GM04504 (cell line): ENCODE measurements around the gene ETF1.
A peak's percentile ranks its signal among the peaks of the same experiment; 100 is the strongest.
"Not testable (repeated sequence)": the region's sequence is repeated elsewhere in the genome, so short reads cannot be mapped to it uniquely, and the experiment has no call there.

Experiments used
- DNase-seq: peaks from one replicate; pipeline ENCODE4 v3.0.0-alpha.2; 2012; ENCODE audit warnings: low read depth

The ETF1 gene

GRCh38 chr5:138490648-138491283 lies 52.3 kb downstream of the ETF1 start:
- no peak for DNase-seq

DNA sequence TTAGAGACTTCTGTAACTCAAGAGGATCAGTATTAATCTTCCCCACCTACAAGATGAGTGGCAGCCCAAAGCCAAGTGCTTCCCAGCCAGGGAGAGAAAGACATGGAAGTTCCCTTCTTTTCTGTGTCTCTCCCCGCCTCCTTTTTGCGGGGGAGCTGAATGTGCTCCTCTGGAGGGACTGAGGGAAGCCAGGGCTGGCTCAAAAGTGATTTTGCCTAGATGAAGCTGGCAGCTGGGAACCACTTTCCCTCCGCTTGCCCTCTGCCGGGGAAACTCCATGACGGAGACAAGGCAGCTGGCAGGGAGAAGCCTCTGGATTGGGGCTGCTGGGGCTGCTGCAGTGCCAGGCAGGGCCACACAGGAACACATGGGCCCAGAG lies 53.4 kb downstream of the ETF1 start:
- no peak for DNase-seq

DNA sequence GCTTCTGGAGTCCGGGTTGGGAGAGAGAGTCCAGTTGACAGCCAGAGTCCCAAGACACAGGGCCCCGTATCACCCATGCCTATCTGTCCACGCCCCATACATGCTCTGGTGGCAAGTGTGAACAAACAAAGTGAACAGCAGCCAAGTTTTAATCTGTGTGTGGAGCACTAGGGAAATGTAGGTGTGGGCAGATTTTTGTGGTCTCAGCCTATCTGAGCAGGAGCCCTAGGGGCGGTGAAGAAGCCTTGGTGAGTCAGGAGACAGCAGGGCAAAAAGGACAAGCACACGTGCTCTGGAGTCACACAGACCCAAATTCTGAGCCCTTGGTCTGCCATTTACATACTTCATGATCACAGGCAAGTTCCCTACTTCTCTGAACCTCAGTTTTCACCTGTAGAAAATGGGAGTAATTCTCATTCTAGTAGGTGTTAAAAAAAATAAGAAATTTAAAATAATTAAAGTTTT lies 54.5 kb downstream of the ETF1 start:
- no peak for DNase-seq

- no peak for DNase-seq
These were observed 60.4 kb downstream of the ETF1 start for GRCh38 chr5:138482638-138483037.

DNA sequence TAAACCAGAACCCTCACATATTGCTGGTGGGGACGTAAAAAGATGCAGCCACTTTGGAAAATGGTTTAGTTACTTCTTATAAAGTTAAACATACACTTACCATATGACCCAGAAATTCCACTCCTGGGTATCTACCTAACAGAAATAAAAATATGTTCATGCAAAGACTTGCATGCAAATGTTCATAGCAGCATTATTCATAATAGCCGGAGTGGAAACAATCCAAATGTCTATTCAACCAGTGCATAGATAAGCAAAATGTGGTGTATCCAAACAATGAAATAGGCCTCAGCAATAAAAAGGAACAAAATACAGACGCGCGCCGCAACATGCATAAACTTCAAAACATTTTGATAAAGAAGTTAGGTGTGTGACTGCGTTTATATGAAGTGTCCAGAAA lies 66.1 kb downstream of the ETF1 start:
- DNase-seq, result no peak

GRCh38 chr5:138473151-138473550 lies 69.9 kb downstream of the ETF1 start:
- DNase-seq, result not testable (repeated sequence)

DNA sequence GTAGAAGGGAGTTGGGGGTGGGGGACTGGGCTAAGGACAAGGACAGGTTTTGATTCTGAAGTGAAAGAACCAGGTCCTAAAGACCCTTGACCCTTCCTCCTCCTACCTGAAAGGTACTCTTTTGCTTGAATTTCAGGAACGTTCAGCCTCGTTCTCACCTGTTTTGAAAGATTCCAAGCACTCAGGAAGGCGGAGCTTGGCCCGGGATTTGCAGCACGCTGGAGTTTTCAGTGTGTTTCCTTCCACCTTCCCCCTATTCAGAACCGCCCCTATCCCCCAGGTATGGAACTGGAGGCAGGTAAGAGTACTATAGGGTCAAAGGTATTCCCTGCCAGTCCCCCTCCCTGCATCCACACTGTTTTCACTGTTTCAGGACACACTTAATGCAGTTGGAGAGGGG lies 70.7 kb downstream of the ETF1 start:
- no peak for DNase-seq

DNA sequence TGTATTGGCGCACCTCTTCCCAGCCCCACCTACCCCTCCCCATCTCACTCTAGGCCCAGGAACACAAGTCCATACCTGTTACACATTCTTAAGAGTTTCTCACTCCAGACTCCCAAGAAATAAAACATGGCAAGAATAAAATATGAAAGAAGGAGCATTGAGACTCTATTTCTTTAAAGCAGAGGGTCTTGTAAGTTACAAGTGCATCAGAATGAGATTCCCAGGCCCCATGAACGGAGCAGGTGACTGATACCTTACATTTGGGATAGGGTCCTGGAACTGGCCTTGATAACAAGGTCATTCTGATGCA lies 72.0 kb downstream of the ETF1 start:
- no peak for DNase-seq

DNA sequence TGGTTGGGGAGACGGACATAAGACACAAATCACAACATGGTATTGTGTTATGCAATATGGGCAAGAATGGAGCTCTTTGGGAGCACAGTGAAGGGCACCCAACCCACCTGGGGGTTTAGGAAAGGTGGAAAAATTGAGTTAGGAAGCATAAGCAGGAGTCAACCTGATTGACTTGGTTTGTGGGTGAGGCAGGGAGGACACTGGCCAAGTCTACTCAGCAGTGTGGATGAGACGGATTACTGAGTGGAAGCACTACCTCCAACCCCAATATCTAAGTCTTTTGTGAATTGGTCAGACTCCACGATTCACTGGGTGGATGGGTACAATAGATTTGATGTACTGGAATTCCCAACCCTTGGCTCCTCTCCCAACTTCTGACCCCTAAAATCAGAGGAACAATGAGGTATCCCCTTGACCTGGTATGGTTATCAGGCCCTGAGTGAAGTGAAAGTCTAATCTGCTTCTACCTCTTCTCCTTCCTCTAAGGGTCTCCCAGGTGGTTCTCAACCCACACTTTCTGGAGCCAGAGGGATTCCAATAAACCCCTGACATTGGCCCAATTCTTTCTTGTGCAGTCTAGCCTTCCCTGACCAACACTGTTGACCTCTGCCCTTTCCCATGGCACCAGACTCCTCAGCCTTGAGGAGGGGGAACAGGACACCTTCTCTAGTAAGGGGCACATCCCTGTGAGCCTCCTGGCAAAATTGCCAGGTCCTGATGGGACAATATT lies 72.5 kb downstream of the ETF1 start:
- DNase-seq, result no peak

DNA sequence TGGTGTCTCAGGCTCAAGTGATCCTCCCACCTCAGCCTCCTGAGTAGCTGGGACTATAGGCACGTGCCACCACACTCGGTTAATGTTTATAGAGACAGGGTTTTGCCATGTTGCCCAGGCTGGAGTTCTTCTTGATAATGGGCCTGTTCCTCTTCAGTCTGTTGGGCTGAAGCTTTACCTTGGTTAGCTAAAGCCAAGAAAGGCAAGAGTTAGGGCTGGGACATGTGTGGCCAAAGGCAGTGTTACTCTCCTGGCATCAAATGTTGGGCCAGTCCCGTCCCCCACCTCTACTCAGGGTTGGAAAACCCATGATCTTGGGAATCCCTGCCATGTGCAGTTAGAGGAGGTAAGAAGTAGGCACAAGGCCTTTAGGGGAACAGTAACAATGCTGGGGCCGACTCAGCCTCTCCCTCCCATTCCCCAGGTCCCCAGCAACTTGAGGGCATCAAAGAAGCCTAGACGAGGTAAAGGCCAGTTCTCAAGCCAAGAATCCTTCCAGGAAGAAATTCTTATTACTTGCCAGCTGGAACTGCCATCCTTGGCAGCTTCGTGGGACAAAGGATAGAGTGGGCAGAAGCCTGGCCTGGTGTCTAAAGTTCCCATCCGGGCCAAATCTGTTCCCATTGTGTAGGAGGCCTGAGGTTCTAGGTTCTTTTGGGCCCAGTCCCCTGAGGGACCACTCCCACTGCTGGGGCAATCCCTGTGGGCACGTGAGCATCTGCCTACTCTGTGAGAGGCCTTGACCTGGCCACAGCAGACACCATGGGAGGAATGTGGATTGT lies 73.3 kb downstream of the ETF1 start:
- DNase-seq, result peak; percentile 82

GRCh38 chr5:138468966-138469539 lies 74.0 kb downstream of the ETF1 start:
- DNase-seq, result no peak

DNA sequence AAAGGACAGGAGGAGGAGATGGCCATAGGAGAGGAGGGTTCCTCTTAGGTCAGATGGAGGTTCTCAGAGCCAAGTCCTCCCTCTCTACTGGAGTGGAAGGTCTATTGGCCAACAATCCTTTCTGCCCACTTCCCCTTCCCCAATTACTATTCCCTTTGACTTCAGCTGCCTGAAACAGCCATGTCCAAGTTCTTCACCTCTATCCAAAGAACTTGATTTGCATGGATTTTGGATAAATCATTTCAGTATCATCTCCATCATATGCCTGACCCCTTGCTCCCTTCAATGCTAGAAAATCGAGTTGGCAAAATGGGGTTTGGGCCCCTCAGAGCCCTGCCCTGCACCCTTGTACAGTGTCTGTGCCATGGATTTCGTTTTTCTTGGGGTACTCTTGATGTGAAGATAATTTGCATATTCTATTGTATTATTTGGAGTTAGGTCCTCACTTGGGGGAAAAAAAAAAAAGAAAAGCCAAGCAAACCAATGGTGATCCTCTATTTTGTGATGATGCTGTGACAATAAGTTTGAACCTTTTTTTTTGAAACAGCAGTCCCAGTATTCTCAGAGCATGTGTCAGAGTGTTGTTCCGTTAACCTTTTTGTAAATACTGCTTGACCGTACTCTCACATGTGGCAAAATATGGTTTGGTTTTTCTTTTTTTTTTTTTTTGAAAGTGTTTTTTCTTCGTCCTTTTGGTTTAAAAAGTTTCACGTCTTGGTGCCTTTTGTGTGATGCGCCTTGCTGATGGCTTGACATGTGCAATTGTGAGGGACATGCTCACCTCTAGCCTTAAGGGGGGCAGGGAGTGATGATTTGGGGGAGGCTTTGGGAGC lies 74.7 kb downstream of the ETF1 start:
- peak; percentile 30 for DNase-seq

DNA sequence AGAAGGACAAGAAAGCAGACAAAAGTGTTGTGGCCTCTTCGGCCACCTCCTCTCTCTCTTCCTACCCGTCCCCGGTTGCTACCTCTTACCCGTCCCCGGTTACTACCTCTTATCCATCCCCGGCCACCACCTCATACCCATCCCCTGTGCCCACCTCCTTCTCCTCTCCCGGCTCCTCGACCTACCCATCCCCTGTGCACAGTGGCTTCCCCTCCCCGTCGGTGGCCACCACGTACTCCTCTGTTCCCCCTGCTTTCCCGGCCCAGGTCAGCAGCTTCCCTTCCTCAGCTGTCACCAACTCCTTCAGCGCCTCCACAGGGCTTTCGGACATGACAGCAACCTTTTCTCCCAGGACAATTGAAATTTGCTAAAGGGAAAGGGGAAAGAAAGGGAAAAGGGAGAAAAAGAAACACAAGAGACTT lies 75.3 kb downstream of the ETF1 start:
- peak; percentile 27 for DNase-seq

DNA sequence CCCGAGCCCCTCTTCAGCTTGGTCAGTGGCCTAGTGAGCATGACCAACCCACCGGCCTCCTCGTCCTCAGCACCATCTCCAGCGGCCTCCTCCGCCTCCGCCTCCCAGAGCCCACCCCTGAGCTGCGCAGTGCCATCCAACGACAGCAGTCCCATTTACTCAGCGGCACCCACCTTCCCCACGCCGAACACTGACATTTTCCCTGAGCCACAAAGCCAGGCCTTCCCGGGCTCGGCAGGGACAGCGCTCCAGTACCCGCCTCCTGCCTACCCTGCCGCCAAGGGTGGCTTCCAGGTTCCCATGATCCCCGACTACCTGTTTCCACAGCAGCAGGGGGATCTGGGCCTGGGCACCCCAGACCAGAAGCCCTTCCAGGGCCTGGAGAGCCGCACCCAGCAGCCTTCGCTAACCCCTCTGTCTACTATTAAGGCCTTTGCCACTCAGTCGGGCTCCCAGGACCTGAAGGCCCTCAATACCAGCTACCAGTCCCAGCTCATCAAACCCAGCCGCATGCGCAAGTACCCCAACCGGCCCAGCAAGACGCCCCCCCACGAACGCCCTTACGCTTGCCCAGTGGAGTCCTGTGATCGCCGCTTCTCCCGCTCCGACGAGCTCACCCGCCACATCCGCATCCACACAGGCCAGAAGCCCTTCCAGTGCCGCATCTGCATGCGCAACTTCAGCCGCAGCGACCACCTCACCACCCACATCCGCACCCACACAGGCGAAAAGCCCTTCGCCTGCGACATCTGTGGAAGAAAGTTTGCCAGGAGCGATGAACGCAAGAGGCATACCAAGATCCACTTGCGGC lies 75.9 kb downstream of the ETF1 start:
- peak; percentile 14 for DNase-seq

GRCh38 chr5:138466125-138466899 lies 76.7 kb downstream of the ETF1 start:
- DNase-seq, result peak; percentile 21

- peak; percentile 88 for DNase-seq
These were observed 77.5 kb downstream of the ETF1 start, which contains the start of gene EGR1 for GRCh38 chr5:138465261-138466124. EGR1 (plus strand) TSS chr5:138465479; CDS start chr5:138465762, 283 bp downstream.

DNA sequence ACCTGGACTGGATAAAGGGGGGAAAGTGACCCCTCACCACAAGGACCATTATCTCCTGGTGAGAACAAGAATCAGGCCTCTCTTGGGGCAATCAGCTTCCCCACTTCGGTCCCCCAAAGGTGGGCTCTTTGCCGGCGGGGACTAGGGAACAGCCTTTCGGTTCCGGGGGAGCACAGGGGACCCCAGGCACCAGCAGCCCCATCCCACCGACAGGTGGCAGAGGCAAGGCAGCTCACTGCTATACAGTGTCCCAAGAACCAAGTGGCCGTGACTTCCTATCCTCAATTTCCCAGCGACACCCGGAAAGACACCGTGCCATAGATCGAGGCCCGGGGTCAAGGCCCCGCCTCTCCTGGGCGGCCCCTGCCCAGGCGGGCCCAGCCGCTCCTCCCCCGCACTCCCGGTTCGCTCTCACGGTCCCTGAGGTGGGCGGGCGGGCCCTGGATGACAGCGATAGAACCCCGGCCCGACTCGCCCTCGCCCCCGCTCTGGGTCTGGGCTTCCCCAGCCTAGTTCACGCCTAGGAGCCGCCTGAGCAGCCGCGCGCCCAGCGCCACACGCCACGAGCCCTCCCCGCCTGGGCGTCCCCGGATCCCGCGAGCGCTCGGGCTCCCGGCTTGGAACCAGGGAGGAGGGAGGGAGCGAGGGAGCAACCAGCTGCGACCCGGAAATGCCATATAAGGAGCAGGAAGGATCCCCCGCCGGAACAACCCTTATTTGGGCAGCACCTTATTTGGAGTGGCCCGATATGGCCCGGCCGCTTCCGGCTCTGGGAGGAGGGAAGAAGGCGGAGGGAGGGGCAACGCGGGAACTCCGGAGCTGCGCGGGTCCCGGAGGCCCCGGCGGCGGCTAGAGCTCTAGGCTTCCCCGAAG lies 78.4 kb downstream of the ETF1 start:
- DNase-seq, result peak; percentile 99

- DNase-seq, result peak; percentile 94
These were observed 79.0 kb downstream of the ETF1 start for GRCh38 chr5:138464008-138464387.
